Osteoblast (primary cell): ENCODE measurements around the gene SMIM32. TPM values are rescaled to one million over a fixed set of nuclear protein-coding genes. Genes with fewer than 3 reads are reported as not detected.
A peak's percentile ranks its signal among the peaks of the same experiment; 100 is the strongest.

Experiments
- DNase-seq: peaks from one replicate; pipeline ENCODE4 v3.0.0; 2011; ENCODE audit warnings: low spot score, mixed read lengths; ENCODE audit not compliant: insufficient read length; ENCODE audit errors: missing footprints
- H2AFZ ChIP-seq: 2 replicates; pipeline ENCODE4 v1.6.0; 2011; ENCODE audit warnings: mild to moderate bottlenecking, low read length
- H3K27ac ChIP-seq: 2 replicates; pipeline ENCODE4 v1.5.1; 2011; ENCODE audit warnings: mild to moderate bottlenecking, low read depth, low read length, moderate library complexity
- H3K27me3 ChIP-seq: 2 replicates; pipeline ENCODE4 v1.6.0; 2012; ENCODE audit warnings: mild to moderate bottlenecking, control low read depth, inconsistent platforms, low read length, moderate library complexity; ENCODE audit not compliant: insufficient read depth
- H3K36me3 ChIP-seq: 2 replicates; pipeline ENCODE4 v1.5.1; 2011; ENCODE audit warnings: mild to moderate bottlenecking, low read length, control low read depth, moderate library complexity; ENCODE audit not compliant: insufficient read depth
- H3K4me1 ChIP-seq: 2 replicates; pipeline ENCODE4 v1.5.1; 2011; ENCODE audit warnings: mild to moderate bottlenecking, low read length, control low read depth, moderate library complexity; ENCODE audit not compliant: insufficient read depth
- H3K4me2 ChIP-seq: 2 replicates; pipeline ENCODE4 v1.6.0; 2011; ENCODE audit warnings: mild to moderate bottlenecking, low read length; ENCODE audit not compliant: insufficient read depth
- H3K4me3 ChIP-seq: fragments of 200-600 bp; sonication (generic); 3 replicates; pipeline ENCODE4 v1.5.1; 2012; ENCODE audit warnings: mild to moderate bottlenecking, low read length, inconsistent platforms; ENCODE audit not compliant: insufficient read depth
- H3K79me2 ChIP-seq: 2 replicates; pipeline ENCODE4 v1.6.0; 2012; ENCODE audit warnings: mild to moderate bottlenecking, low read length, control low read depth, inconsistent platforms; ENCODE audit not compliant: insufficient read depth
- H3K9me3 ChIP-seq: 2 replicates; pipeline ENCODE4 v1.5.1; 2011; ENCODE audit warnings: low read depth, low read length, control low read depth
- H4K20me1 ChIP-seq: 2 replicates; pipeline ENCODE4 v1.6.0; 2012; ENCODE audit warnings: mild to moderate bottlenecking, low read length, control low read depth; ENCODE audit not compliant: insufficient read depth
- CTCF ChIP-seq: IDR thresholded peaks from 2 replicates; pipeline ENCODE4 v1.5.1; 2011; ENCODE audit warnings: mild to moderate bottlenecking, low read depth, low read length, moderate library complexity; ENCODE audit errors: extremely low read depth
- total RNA-seq: library from RNA; depleted of rRNA; stranded (reverse); fragments of >200 nt; gene quantifications from 2 replicates; pipeline ENCODE4 v1.2.3, GENCODE V29; 2012

The SMIM32 gene
- total RNA-seq, 1 donor, result not detected

- Histone ChIP-seq H2AFZ (no peak overlapping the region), H3K9me3 (no peaks in the 10 kb centered on the region), H3K27me3 (peaks cover 38% of the 10 kb centered on the region), H3K36me3 (peaks cover 17% of the 10 kb centered on the region), H3K4me1 (no peaks in the 10 kb centered on the region), H3K27ac (no peak overlapping the region), H3K4me3 (no peak overlapping the region), H4K20me1 (peaks cover 31% of the 10 kb centered on the region), H3K79me2 (no peaks in the 10 kb centered on the region), H3K4me2 (no peak overlapping the region)
- DNase-seq, result no peak
- TF ChIP-seq CTCF, result no peak
These were observed 2.8 kb downstream of the SMIM32 start for GRCh38 chr5:136190091-136190720.

GRCh38 chr5:136188859-136189258 is 4.1 kb downstream of the SMIM32 start:
- H3K79me2 ChIP-seq, result no peaks in the 10 kb centered on the region
- H3K4me1 ChIP-seq, result no peaks in the 10 kb centered on the region
- H2AFZ ChIP-seq, result no peak overlapping the region
- DNase-seq, result peak; percentile 34
- no peaks in the 10 kb centered on the region for H3K9me3 ChIP-seq
- peaks cover 31% of the 10 kb centered on the region for H4K20me1 ChIP-seq
- no peak overlapping the region for H3K27ac ChIP-seq
- H3K36me3 ChIP-seq, result peaks cover 17% of the 10 kb centered on the region
- H3K27me3 ChIP-seq, result peaks cover 34% of the 10 kb centered on the region
- TF ChIP-seq CTCF, result no peak
- H3K4me3 ChIP-seq, result no peak overlapping the region
- H3K4me2 ChIP-seq, result no peak overlapping the region

GRCh38 chr5:136186796-136187195 is 6.2 kb downstream of the SMIM32 start:
- Histone ChIP-seq H3K27ac (no peak overlapping the region), H3K4me1 (no peaks in the 10 kb centered on the region), H3K4me3 (no peak overlapping the region), H3K36me3 (peaks cover 17% of the 10 kb centered on the region), H3K9me3 (no peaks in the 10 kb centered on the region), H4K20me1 (peaks cover 24% of the 10 kb centered on the region), H3K4me2 (no peak overlapping the region), H2AFZ (no peak overlapping the region), H3K27me3 (peaks cover 15% of the 10 kb centered on the region), H3K79me2 (no peaks in the 10 kb centered on the region)
- DNase-seq, result no peak
- TF ChIP-seq CTCF, result no peak

- H3K36me3 ChIP-seq, result peaks cover 17% of the 10 kb centered on the region
- H3K79me2 ChIP-seq, result no peaks in the 10 kb centered on the region
- H3K27me3 ChIP-seq, result peaks cover 8% of the 10 kb centered on the region
- H3K27ac ChIP-seq, result no peak overlapping the region
- no peaks in the 10 kb centered on the region for H3K9me3 ChIP-seq
- H3K4me2 ChIP-seq, result no peak overlapping the region
- no peak overlapping the region for H3K4me3 ChIP-seq
- H4K20me1 ChIP-seq, result peaks cover 18% of the 10 kb centered on the region
- DNase-seq, result no peak
- no peaks in the 10 kb centered on the region for H3K4me1 ChIP-seq
- H2AFZ ChIP-seq, result no peak overlapping the region
- no peak for TF ChIP-seq CTCF
These were observed 6.8 kb downstream of the SMIM32 start for GRCh38 chr5:136185974-136186665.
